ENCODE measurements around the gene ITPR1.

Gene ITPR1

DNA sequence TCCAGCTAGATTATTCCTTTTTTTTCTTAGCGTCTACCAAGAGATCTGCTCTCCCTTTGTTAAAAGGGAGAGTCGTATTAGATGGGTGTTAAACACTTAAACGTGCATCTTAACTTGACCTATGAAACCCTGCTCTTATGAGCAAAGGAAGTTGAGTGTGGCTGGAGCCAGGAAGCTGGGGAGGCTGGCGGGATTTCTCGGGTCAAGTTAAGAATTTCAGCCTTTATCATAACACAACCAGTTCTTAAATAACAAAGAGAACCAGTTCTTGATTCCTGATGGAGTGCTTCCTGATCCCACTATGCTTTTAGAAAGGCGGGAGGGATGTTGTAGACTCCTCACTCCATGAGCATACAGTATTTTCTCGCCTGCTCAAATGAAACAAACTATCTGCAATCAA lies 215.1 kb downstream of the ITPR1 start:
- no peak overlapping the region for H3K4me3 ChIP-seq (ENCODE audit: low read depth, low read length)
- DNase-seq: no peak
- H3K27ac ChIP-seq: no peak overlapping the region
- no peaks in the 10 kb centered on the region for H3K27me3 ChIP-seq (replicated peaks)
- in situ Hi-C loops (cut with HindIII; ENCODE audit: low pct_ligation_motif_present, low sequenced_read_pairs): no loop called here
- no peaks in the 10 kb centered on the region for H3K36me3 ChIP-seq (replicated peaks)
- TF ChIP-seq, protein P1, sequence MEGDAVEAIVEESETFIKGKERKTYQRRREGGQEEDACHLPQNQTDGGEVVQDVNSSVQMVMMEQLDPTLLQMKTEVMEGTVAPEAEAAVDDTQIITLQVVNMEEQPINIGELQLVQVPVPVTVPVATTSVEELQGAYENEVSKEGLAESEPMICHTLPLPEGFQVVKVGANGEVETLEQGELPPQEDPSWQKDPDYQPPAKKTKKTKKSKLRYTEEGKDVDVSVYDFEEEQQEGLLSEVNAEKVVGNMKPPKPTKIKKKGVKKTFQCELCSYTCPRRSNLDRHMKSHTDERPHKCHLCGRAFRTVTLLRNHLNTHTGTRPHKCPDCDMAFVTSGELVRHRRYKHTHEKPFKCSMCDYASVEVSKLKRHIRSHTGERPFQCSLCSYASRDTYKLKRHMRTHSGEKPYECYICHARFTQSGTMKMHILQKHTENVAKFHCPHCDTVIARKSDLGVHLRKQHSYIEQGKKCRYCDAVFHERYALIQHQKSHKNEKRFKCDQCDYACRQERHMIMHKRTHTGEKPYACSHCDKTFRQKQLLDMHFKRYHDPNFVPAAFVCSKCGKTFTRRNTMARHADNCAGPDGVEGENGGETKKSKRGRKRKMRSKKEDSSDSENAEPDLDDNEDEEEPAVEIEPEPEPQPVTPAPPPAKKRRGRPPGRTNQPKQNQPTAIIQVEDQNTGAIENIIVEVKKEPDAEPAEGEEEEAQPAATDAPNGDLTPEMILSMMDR (IDR thresholded peaks at IDR 0.05; ENCODE audit: low read depth, low read length, missing control alignments): no peak

DNA sequence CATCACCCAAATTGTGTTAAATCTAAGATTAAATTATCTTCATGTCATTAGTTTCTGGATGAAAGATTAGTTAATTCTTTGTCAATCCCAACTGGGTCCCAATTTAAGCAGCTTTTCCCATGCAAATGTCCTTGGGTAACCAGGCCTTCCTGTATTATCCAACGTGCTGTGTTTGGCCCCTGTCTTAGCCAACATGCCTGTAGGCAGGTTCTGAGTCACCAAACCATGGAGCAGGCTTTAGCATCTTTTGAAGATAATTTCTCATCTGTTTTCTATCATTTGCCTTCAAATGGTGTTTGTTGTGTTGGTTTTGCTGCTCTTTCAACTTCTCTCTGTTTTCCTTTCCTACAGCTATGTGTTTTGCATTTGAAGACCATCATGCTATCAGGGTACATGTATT lies 216.2 kb downstream of the ITPR1 start:
- in situ Hi-C loops (cut with HindIII; ENCODE audit: low pct_ligation_motif_present, low sequenced_read_pairs): no loop called here
- DNase-seq: no peak
- Histone ChIP-seq H3K4me3 (ENCODE audit: low read depth, low read length) (no peak overlapping the region), H3K27me3 (replicated peaks) (no peaks in the 10 kb centered on the region), H3K27ac (no peak overlapping the region), H3K36me3 (replicated peaks) (no peaks in the 10 kb centered on the region)
- TF ChIP-seq, protein P1 (IDR thresholded peaks at IDR 0.05; ENCODE audit: low read depth, low read length, missing control alignments): no peak

DNA sequence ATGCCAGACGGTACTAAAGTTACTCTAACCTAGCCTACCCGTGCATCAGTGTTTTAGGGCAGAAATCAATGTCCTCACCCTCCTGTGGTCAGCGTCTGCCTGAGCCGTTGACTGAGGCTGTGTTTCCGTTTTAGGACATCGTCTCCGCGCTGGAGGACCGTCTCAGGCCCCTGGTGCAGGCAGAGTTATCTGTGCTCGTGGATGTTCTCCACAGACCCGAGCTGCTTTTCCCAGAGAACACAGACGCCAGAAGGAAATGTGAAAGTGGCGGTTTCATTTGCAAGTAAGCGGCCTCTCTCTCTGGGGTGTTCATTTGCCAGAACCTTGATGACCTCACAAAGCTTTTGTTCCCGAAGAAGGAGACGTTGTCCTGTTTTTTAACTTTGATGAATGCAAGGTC lies 217.0 kb downstream of the ITPR1 start:
- Histone ChIP-seq H3K27ac (no peak overlapping the region), H3K27me3 (replicated peaks) (no peaks in the 10 kb centered on the region), H3K36me3 (replicated peaks) (no peaks in the 10 kb centered on the region), H3K4me3 (ENCODE audit: low read depth, low read length) (no peak overlapping the region)
- TF ChIP-seq, protein P1 (IDR thresholded peaks at IDR 0.05; ENCODE audit: low read depth, low read length, missing control alignments): no peak
- in situ Hi-C loops (cut with HindIII; ENCODE audit: low pct_ligation_motif_present, low sequenced_read_pairs): loop anchor here (10.0 kb wide), 1 partner anchor 275 kb away; no protein-coding TSS in a partner anchor
- DNase-seq: no peak

DNA sequence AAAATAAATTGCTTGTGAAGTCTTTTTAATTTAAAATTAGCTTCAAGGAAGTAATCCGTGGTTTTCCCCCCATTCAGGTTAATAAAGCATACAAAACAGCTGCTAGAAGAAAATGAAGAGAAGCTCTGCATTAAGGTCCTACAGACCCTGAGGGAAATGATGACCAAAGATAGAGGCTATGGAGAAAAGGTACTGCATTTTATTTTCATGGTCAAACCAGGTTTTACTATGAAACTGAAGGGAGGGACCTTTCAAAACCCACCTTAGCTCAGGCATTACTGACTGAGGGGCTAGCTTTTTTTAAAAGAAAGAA lies 218.5 kb downstream of the ITPR1 start:
- in situ Hi-C loops (cut with HindIII; ENCODE audit: low pct_ligation_motif_present, low sequenced_read_pairs): loop anchor here (10.0 kb wide), 1 partner anchor 273 kb away; no protein-coding TSS in a partner anchor
- no peaks in the 10 kb centered on the region for H3K27me3 ChIP-seq (replicated peaks)
- TF ChIP-seq, protein P1 (IDR thresholded peaks at IDR 0.05; ENCODE audit: low read depth, low read length, missing control alignments): no peak
- no peak overlapping the region for H3K4me3 ChIP-seq (ENCODE audit: low read depth, low read length)
- no peaks in the 10 kb centered on the region for H3K36me3 ChIP-seq (replicated peaks)
- peak overlapping the region; percentile 4 for H3K27ac ChIP-seq
- no peak for DNase-seq

DNA sequence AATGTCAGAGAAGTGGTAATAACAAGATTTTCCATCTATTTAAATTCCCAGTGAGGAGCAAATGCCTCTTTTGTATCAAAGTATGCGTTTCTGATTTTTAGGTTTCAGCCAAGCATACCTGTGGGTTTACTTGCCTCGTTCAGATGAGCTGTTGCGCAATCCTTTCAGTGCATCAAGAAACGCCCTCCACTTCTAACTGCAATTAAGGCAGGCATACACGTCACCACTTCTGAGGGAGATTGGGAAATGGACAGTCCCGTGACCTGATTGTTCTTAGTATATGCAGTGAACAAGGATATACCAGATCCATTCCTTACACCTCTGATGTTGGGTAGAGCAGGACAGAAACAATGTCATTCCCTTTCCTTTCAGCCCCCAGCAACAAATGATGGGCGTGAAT lies 219.0 kb downstream of the ITPR1 start:
- no peak overlapping the region for H3K27ac ChIP-seq
- no peak for DNase-seq
- H3K4me3 ChIP-seq (ENCODE audit: low read depth, low read length): no peak overlapping the region
- TF ChIP-seq, protein P1 (IDR thresholded peaks at IDR 0.05; ENCODE audit: low read depth, low read length, missing control alignments): no peak
- in situ Hi-C loops (cut with HindIII; ENCODE audit: low pct_ligation_motif_present, low sequenced_read_pairs): loop anchor here (10.0 kb wide), 1 partner anchor 273 kb away; no protein-coding TSS in a partner anchor
- no peaks in the 10 kb centered on the region for H3K27me3 ChIP-seq (replicated peaks)
- no peaks in the 10 kb centered on the region for H3K36me3 ChIP-seq (replicated peaks)

DNA sequence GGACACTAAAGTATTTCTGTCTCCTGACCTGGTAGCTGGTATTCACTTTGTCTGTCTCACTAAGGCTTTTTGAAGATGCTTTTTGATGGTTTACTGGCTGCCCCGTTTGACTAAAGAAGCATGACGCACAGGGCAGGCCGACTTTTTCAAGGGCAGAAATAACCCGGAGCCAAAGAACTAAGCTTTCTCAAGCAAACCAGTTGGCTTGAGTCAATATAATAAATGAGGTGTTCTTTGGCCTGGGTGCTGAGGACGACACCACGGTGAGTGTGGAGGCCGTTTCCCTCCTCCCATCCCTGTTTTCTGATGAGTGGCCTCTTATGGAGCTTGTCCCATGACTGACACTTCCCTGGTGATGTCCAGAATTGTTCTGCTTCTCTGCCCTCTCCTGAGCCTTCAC lies 220.9 kb downstream of the ITPR1 start:
- H3K36me3 ChIP-seq (replicated peaks): no peaks in the 10 kb centered on the region
- no peak overlapping the region for H3K4me3 ChIP-seq (ENCODE audit: low read depth, low read length)
- in situ Hi-C loops (cut with HindIII; ENCODE audit: low pct_ligation_motif_present, low sequenced_read_pairs): loop anchor here (10.0 kb wide), 1 partner anchor 271 kb away; no protein-coding TSS in a partner anchor
- no peak overlapping the region for H3K27ac ChIP-seq
- no peak for DNase-seq
- TF ChIP-seq, protein P1 (IDR thresholded peaks at IDR 0.05; ENCODE audit: low read depth, low read length, missing control alignments): no peak
- no peaks in the 10 kb centered on the region for H3K27me3 ChIP-seq (replicated peaks)
